ENCODE measurements around the gene RNU1-2. TPM values are rescaled to one million over a fixed set of nuclear protein-coding genes. Genes with fewer than 3 reads are reported as not detected.

RNU1-2 gene
- total RNA-seq, 4 donors from 2014 or later = under 0.01 TPM

GRCh38 chr1:16924216-16924918, 28.6 kb downstream of the RNU1-2 start:
- TF ChIP-seq CTCF (IDR thresholded peaks at IDR 0.05; ENCODE audit: low read depth) = no peak

DNA sequence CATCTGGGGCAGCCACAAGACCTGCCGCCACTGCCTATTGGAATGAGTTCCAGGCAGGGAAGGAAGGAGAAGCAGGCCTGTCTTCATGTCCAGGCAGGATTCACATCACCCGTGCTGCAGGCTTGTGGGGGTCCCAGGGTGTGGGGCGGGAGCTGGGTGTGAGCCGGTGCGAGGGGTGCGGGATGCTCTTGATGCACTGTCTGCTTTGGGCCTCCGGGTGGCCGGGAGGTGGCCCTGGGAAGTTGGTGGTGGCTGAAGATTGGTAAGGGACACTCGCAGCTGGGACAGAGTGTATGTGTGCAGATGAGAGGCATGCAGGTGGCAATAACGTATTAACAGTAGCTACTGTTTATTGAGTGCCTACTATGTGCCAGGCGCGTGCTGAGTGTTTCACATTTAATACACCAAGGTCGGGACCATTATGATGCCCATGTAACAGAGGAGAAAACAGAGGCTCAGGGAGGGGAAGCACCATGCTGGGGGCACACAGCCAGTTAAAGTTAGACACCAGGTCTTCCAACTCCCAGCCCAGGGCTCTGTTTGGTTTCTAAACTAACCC, 29.2 kb downstream of the RNU1-2 start:
- TF ChIP-seq CTCF (IDR thresholded peaks at IDR 0.05; ENCODE audit: low read depth) = no peak

DNA sequence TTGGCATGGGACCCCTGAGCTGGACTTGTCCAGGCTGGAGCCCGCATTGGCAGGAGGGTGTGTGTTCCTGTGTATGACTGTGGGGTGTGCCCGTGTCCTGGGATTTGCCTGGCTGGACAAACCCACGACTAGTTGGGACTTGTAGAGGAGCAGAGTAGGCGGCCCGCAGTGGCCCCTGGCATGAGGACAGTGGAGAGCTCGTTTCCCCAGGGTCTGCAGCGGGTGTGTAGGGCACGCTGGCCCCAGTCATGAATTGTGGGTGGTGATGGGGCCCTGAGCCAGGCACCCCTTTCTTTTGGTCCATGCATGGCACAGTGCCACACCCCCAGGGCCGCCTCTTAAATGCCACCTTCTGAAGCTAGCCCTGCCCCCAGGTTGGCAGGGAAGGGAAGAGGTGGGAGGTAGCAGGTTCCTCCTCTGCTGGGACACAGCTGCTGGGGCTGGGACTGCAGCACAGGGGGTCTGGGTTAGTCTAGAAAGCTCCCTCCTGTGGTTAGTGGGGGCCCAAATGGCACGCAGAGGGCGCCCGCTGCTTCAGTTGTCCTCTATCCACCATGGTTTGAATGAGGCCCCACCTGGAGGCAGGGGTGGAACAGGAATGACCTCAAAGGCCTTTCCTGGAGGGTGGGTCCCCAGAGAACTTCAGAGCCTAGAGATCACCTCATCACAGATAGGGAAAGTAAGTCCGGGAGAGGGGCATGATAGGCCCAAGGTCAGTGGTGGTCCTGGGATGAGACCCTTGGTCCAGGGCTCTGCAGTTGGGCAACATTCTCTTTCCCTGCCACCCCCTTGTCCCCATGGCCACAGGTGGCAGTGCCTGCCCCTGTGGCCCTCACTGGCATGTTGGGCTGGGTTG, 30.1 kb downstream of the RNU1-2 start:
- TF ChIP-seq CTCF (IDR thresholded peaks at IDR 0.05; ENCODE audit: low read depth) = no peak

- no peak for TF ChIP-seq CTCF (IDR thresholded peaks at IDR 0.05; ENCODE audit: low read depth)
Observed at GRCh38 chr1:16926491-16927073, 30.8 kb downstream of the RNU1-2 start.

DNA sequence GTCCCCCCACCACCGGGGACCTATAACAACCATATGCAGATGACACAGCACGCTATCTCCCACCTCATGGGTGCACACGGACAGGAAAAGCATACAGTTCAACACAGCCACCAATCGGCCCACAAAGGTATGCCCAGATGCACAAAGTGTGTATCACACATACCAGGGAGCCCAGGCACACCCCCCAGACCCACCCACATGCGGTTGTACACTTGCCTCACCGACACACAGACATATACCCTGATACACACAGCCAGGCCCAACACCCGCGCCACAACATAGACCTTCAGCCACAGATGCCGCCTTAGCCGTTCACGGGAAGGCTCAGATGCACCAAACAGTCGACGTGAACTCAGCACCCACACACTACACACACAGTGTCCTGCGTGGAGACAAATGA, 31.5 kb downstream of the RNU1-2 start:
- no peak for TF ChIP-seq CTCF (IDR thresholded peaks at IDR 0.05; ENCODE audit: low read depth)

DNA sequence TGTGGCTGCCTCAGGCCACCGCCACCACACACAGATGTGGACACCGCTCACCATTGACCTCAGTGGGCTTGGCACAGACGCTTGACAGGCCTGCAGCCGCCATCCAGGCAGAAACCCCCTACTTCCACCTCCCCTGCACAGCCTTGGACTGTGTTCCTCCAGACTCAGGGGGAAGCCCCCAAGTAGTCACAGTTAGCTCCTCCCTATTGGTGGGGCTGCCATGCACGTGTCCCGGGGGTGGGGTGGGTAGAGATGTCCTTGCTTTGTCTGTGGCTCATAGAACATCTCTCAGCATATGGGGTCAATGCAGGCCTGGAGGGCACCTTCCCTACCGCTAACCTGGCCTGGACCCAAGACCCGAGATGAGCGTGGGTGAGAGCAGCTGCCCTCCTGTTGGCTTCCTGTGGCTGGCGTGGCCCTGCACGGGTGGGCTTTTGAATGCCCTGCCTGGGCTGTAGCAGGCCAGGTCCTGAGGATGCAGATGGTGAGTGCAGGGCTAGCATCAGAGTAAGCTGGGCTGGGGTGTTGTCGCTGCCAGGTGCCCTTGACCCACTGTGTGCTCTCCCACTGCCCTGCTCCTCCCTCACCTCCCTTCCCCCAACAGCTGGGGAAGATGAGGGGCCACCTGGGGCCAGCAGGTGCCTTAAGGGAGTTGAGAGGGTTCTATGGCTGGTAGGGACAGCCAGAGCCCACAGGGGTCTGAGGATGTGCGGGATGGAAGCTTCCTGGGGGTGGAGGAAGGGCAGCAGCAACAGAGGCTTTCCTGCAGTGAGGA, 32.1 kb downstream of the RNU1-2 start:
- no peak for TF ChIP-seq CTCF (IDR thresholded peaks at IDR 0.05; ENCODE audit: low read depth)

All from subcutaneous adipose tissue (tissue), 4 donors.